ENCODE measurements around the gene ACACA.

The ACACA gene

GRCh38 chr17:37190493-37190892 is 216.1 kb downstream of the ACACA start:
- in situ Hi-C loops (cut with MboI; ENCODE audit: low sequenced_read_pairs): no loop called here

GRCh38 chr17:37188157-37188556 is 218.5 kb downstream of the ACACA start:
- in situ Hi-C loops (cut with MboI; ENCODE audit: low sequenced_read_pairs): no loop called here

DNA sequence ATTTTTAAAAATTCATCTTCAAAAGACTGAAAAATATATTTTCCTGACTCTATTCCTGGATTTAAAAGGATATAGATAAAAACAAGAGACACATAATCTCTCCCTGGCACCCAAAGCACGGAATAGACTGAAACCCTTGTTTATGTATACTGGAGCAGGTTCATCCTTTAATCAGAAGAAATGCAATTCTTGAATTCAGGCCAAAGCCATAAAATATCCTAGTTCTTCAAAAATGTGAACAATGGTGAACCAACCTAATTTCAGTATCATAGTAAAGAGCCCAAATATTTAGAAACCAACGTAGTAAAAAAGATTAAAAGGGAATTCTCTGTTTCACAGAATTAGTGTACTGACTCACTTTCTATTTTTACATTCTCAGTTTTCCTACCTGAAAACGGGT is 219.4 kb downstream of the ACACA start:
- in situ Hi-C loops (cut with MboI; ENCODE audit: low sequenced_read_pairs): no loop called here

DNA sequence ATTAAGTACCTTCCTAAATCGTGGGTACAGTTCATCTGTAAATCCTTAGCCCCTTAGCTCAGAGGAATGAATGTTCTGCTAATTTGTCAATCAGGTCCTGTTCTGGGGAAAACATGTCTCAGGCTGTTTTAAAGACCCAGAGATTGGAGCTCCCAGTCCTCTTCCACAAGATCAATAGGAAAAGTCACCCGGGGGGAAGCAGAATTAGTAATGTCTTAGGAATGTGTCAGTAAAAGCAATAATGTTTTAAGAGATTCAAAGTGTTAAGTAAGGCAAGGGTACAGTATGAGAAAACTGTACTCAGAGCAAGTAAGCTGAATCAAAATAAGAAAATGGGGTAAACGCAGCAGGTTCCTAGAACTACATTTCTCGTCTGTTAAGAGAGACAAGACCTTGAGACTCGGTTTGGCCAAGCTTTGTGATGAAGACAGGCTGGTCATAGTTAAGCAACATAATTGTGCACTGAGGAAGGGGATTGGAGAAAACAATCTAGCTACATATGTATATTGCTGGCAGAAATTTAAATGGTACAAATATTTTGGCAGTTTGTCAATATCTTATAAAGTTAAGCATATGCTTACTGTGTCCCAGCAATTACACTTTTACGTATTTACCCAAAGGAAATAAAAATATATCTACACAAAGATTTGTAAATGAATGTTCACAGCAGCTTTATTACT is 223.7 kb downstream of the ACACA start:
- in situ Hi-C loops (cut with MboI; ENCODE audit: low sequenced_read_pairs): no loop called here

DNA sequence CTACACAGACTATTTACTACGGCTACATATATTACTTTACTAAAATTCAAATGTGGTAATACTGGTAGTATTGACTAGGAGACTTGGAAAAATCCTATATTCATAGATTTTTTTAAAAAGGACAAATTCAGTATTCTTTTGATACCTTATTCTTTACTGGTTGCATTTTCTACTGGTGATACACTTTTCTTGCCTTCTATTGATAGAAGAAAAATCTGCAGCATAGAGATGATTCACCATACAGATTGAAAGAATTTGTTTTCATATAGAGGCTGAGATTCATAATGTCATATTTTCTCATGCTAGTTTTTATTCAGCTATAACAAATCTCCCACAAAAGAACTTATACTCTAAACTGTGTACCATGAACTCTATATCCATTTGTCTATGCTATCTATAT is 226.3 kb downstream of the ACACA start:
- in situ Hi-C loops (cut with MboI; ENCODE audit: low sequenced_read_pairs): no loop called here

- in situ Hi-C loops (cut with MboI; ENCODE audit: low sequenced_read_pairs): no loop called here
Measured at GRCh38 chr17:37179893-37180292, 226.7 kb downstream of the ACACA start.

GRCh38 chr17:37177254-37177870 is 229.3 kb downstream of the ACACA start:
- in situ Hi-C loops (cut with MboI; ENCODE audit: low sequenced_read_pairs): no loop called here

GRCh38 chr17:37176723-37177122 is 229.9 kb downstream of the ACACA start:
- in situ Hi-C loops (cut with MboI; ENCODE audit: low sequenced_read_pairs): no loop called here

GRCh38 chr17:37174205-37174604 is 232.4 kb downstream of the ACACA start:
- in situ Hi-C loops (cut with MboI; ENCODE audit: low sequenced_read_pairs): no loop called here

- in situ Hi-C loops (cut with MboI; ENCODE audit: low sequenced_read_pairs): no loop called here
Measured at GRCh38 chr17:37170881-37171425, 235.7 kb downstream of the ACACA start.

DNA sequence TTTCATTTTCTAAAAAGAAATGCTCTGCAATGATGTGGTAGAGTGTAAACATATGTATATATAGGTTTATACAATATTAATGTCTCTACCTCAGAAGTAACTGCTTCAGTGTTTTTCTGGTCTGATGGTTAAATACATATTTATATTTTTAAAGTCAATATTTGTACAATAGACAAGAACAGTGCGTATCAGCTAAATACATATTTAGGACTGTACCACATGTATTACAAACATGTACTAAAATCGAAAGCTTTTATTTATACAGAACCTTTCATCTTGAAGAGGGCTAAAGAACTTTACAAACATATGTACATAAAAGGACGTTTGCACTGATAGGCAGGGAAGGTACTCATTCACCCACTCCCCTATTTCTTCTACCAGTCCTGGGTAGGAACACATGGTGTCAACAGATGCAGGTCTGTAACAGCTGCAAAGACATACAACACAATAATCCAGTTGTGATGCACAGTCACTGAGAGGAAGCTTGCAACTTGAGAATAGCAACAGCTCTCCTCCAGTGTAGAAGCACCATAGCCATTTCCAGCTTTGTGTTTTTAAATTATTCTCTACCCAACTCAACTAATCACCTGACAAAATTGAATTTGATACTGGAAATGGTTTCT is 237.8 kb downstream of the ACACA start:
- in situ Hi-C loops (cut with MboI; ENCODE audit: low sequenced_read_pairs): no loop called here

DNA sequence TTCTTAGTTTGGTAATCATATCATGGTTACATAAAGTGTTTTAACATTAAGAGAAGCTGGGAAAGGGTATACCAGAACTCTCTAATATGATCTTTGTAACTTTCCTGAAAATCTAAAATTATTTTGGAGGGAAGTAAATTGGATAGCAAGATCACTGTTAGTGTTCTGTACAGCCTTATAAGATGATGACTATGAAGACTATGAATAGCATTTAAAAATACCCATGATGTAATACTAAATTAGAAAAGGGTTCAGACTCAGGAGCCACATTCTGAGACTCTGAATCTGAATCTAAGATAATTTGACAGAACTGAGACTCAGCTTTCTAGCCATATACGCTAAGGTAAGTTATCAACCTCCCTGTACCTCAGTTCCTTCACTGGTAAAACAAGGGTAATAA is 238.9 kb downstream of the ACACA start:
- in situ Hi-C loops (cut with MboI; ENCODE audit: low sequenced_read_pairs): no loop called here

GRCh38 chr17:37164057-37164456 is 242.6 kb downstream of the ACACA start:
- in situ Hi-C loops (cut with MboI; ENCODE audit: low sequenced_read_pairs): no loop called here

DNA sequence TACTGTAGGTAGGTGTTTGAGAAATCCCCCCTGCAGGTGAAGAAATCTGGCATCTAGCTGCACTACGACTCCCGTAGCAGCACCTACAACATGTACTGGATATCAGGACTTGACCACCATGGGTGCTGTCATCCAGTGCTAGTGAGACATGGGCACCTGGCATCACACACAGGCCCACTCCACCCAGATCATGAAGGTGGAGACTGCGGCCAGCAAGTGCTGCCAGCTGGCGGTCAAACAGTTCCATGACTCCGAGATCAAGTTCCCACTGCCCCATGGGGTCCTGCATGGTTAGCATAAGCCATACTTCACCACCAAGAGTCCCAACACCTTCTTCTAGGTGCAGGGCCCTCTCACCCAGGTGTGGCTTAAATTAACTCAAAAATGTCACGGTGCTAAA is 243.8 kb downstream of the ACACA start:
- in situ Hi-C loops (cut with MboI; ENCODE audit: low sequenced_read_pairs): no loop called here

DNA sequence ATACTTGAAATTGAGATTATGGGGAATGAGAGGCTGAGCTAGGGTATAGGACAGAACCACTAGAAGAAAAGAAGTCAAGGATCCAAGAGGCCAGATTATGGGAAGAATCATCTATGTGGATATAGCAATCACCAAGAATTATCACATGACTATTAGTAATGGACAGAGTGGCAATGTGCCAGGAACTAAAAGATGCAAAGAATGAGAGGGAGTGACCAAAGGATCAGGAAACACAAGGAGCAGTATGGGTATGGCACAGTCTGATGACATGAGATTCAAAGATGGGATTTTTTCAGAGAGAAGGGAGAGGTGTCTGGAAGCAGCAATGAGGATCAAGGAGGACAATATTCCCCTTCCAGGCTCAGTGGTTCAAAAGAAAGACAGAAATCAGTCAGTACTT is 245.7 kb downstream of the ACACA start:
- in situ Hi-C loops (cut with MboI; ENCODE audit: low sequenced_read_pairs): no loop called here

DNA sequence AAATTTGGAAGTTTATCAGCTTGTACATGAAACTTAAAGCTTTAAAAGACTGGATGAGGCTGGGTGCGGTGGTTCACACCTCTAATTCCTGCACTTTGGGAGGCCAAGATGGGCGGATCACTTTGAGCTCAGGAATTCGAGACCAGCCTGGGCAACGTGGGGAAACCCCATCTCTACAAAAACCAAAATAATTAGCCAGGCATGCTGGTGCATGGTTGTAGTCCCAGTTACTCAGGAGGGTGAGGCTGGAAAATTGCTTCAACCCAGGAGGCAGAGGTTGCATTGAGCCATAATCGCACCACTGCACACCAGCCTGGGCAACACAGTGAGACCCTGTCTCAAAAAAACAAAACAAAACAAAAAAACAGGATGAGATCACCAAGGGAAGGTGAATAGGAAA is 248.3 kb downstream of the ACACA start:
- in situ Hi-C loops (cut with MboI; ENCODE audit: low sequenced_read_pairs): no loop called here

DNA sequence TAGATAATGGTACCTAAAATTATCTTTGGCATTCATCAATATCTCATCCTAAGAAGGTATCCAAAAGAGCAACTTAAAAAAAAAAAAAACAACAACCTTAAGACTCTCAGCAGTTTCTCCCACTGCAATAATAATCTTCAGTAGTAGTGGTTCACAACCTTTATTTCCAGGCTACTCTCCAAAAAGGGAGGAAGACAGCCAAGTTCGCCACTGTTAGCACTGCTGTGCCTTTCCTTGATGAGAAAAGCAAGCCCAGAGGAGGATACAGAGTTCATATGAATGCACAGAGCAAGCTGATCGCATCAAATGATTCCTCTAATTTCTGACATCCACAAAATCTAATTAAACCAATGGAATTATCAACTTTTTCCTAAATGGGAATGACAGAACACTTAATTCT is 258.5 kb downstream of the ACACA start:
- in situ Hi-C loops (cut with MboI; ENCODE audit: low sequenced_read_pairs): no loop called here

GRCh38 chr17:37147301-37147812 is 259.3 kb downstream of the ACACA start:
- in situ Hi-C loops (cut with MboI; ENCODE audit: low sequenced_read_pairs): no loop called here

DNA sequence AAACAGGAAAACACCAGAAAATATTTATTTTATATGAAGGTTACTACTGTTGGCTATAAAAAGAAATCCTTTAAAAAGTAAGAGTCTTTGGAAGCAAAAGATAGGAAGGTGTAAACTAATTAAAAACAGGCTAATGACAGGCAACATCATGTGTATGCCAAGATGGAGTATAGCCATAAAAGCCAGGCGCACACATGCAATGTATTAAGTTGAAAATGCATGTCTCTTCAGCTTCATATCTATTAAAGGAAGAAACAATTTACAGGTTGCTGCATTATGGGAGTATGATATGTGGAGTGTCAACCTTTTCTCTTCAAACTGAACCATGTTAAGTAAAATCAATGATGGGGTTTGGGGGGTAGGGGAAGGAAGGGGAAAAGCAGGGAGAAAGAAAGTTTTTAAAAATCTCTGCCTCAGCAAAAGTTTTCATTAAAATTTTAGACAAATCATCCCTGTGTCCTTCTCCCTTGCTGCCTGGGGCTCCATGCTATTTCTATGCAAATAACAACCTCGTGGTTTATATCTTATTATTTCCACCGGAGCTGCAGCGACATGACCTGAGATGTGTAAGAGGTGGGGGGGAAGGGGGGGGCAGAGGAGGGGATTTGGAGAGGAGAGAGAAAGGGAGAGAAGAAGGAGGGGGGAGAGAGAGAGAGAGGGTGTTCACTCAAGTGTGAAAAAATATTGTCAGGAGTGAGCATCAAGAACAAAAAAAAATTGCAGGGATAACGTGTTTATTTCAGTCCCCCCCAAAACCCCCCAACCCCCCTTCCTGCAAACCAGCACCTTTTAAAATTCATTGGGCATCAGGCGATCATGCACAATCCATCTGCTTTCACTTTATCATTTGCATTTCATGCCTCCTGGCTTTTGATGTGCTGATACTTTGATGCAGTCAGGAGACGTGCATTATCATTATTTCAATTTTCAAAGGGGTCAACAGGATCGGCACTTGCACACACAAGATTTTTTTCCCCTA is 260.3 kb downstream of the ACACA start:
- in situ Hi-C loops (cut with MboI; ENCODE audit: low sequenced_read_pairs): no loop called here

GRCh38 chr17:37144075-37144701 is 262.4 kb downstream of the ACACA start:
- in situ Hi-C loops (cut with MboI; ENCODE audit: low sequenced_read_pairs): no loop called here

Data from HL-60/S4 treated with retinoic acid at 250 ng/mL for 4 days and 3 days (cell line).